ENCODE results near the gene SMCO4.

The SMCO4 gene

DNA sequence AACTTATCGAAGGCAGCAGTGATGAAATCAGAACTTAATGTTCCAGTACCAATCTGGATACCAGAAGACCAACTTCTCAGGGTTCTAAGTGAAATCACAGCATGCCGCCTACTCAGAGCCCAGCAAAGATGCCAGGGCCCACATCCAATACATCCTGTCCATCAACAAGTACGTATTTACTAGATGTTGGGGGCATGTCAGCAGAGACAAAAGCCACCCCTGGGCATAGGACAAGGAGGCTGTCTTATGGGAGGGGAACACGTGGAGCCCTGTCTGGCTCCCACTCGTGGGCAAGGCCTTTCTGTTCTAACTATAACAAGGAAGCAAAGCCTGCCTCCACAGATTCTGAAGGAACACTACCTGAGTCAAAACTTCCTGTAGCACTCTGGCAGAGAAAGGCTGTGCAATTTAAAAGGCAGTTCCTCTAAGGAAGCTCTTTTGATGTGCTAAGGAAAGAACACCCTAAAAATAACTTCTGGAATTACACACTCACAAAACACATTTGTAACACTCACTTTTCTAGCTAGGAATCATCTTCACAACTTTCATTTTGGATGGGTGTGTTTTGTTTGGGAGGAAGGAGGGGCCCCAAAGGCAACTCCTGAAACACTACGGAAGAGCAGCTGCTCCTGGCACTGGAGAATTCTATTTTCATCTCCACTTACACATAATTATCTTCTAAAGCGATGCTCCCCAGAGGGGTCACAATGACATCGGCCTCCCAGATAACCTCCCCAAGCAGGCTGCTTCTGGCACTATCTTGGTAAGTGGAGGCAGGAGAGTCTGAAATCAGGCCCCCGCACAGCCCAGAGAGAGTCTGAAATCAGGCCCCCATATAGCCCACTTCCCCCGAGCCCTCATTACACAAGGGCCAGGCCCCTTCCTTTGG is 14.2 kb downstream of the SMCO4 start:
- DNase-seq (ENCODE audit: low spot score): no peak

DNA sequence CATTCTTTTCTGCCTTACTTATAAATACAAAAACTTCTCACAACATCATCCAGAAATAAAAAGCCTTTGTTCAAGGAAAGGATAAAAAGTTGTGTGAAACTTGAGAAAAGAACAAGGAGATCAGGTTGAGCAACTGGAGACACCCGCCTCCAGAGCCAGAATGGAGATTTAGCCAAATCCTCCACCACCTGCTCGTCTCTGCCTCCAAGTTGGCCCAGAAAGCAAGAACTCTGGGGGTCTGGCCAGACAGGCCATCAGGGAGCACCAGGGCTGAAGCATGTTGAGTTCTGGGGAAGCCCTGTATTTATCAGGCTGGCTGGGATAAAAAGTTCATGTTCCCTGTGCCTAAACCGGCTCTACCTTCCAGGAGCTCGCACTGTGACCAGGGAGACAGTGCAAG is 14.9 kb downstream of the SMCO4 start:
- DNase-seq (ENCODE audit: low spot score): no peak

DNA sequence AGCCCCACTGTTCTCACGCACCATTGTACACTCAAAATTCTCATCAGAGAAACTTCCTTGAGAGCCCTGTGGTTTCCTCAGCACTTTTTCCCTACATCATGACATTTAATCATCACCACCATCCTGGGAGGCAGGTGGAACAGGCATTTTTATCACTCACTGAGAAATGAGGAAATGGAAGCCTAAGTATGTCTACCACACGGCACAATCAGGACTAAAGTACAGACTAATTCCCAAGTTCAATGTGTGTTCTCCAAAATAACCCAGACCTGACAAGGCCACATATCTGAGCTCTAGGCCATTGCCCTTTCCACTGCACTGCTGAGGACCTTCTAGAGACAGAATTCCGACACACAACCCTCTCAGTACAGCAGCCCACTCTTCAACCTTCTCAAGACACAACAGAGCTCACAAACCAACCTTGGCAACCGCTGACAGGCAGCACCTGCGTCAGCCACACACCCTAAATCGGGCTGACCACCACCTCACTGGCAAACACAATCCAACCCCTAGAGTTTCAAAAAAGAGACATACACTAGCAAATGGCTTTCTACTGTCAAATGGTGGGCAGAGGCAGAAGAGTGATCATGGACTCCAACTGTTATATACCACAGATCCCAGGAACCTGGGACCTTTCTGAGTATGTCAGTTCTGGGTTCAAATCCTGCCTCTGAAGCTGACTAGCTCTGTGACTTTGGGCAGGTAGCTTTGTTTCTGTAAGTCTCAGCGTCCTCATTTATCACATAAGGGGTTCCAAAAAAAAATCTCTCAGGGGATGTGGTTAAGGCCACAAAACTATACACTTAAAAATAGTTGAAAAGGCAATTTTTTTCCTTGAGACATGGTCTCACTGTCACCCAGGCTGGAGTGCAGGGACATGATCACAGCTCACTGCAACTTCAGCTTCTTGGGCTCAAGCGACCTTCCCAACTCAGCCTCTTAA is 16.3 kb downstream of the SMCO4 start:
- DNase-seq (ENCODE audit: low spot score): no peak

DNA sequence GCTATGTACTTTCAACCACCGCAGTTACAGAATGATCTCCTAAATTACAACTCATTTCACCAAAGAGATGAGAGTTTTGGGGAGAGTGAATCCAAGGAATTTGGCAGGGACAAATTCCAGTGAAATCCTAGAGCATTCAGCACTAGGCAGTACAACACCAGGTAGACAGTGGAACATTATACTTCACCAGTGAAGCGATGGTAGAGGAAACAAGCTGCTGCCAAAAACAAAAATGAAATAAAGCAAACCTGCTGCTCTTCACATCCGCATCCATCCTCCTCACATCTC is 16.9 kb downstream of the SMCO4 start:
- DNase-seq (ENCODE audit: low spot score): no peak

DNA sequence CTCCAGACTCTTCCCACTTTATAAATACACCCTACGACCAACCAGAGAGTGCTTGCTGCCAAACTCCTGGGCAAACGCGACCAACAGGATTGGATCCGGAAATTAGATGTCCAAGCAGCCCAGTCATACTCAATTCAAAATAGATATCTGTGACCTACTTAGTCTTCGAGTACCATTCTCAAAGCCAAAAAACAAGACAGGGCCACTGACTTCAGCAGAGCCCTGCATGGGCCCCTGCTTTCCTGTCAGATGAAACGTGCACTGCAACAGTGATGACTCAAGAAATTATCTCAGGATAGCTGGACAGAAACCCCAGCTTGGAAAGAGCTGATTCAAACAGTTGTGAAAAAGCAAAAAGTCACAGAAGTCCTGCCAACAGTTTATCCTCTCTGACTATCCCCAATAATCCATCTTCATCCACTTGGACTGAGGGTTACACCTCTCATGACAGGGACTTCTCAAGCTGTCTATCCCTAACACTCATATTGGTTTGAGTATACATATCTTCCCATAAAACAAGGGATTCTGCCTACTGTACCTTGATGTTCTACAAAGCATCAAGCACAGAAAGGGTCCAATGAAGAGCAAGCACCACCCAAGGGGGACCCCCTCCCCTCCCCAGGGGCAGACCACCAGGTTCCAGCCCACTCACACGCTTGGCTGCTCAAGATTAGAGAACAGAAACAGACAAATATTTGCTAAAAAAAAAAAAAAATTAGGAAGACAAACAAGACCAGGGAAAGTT is 17.4 kb downstream of the SMCO4 start:
- DNase-seq (ENCODE audit: low spot score): no peak

DNA sequence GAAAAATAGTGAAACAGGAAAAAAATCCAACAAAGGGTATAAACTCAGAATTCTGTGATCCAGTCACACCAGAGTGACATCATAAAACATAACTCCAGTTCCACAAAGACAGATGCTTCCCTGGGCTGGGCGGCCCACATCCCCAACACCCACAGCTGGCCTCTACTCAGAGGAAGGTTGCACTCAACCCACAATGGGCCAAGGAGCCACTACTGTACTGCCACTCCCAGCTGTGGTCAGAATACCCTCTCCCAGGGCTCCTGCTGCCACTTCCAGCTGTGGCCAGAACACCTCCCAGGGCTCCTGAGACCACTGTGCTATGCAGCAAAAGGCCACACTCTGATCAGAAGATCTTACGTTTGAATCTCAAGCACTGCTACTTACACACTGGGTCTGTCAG is 18.3 kb downstream of the SMCO4 start:
- DNase-seq (ENCODE audit: low spot score): no peak

DNA sequence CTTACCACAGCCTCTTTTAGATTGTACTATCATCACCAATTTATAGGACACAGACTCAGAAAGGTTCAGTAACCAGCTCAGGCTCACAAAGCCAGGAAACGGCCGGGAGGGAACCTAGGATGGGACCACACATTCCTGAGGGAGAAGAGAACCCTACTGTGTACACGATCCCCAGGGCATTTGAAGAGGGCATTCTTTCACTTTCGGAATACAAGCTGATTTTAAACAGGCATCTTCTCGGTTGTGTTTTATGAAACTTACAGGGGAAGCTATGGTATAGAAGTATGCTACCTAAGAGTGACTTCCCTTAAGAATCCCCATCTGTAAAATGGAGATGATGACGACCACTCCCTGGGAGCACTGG is 19.0 kb downstream of the SMCO4 start:
- no peak for DNase-seq (ENCODE audit: low spot score)

DNA sequence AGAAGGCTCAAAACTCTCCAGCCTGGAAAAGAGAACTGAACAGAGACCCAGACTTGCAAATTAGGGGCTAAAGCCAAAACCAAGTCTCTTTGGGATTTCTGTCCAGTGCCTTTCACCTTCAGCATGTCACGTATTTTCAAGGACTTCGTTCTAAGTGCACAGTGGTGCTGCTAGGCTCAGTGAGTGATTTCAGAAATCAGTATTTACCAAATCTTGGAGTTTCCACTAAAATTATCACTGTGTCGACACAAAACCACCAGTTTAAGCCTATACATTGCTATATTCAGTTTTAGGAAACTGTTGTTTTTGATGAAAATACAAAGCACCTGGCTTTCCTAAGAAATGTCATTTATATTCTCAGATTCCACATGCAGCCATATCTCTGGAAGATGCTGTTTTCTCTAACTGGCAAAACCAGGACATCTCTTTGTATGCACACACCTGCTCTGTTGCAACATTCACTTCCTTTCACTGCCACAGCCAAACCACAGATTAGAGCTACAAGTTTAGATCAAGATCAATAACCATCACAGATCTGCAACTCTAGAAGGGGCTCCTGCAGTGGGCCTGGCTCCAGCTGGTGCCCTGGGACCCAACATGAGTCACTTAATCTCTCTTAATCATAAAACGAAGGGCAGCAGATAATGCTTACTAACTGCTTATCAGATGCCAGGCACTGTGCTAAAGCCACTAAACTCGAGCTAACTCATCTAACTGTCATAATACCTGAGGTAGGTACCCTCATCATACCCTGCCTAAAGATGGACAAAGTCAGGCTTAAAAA is 22.3 kb downstream of the SMCO4 start:
- DNase-seq (ENCODE audit: low spot score): no peak

DNA sequence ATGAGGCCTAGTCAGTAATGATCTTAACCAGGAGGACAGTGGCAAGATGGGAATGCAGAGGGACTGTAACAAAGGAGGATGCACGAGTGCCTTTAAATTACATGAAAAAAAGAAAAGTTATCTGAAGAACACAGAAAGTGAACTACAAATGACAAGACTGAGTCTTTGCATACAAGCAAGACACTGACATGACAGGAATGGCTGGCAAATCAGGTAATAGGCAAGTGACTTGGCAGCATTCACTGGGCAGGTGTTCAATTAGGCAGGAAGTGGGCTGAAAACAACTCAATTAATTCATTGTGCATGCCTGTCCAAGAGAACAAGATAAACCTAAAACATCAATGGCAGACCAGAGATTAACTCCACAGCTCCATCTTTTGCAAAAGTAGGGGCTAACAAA is 24.0 kb downstream of the SMCO4 start:
- peak; percentile 77 for DNase-seq (ENCODE audit: low spot score)

DNA sequence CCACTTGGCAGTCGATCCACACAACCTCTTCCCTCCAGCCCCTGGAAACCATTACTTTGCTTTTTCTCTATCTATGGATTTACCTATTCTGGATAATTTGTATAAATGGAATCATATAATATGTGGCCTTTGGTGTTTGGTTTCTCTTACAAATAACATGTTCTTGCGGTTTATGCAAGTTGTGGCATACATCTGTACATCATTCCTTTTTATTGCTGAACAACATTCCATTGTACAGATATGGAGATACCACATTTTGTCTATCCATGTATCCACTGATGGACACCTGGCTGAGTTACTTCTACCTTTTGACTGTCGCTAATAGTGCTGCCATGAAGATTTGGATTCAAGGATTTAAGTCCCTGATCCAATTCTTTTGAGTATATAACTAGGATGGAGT is 25.1 kb downstream of the SMCO4 start:
- DNase-seq (ENCODE audit: low spot score): no peak

DNA sequence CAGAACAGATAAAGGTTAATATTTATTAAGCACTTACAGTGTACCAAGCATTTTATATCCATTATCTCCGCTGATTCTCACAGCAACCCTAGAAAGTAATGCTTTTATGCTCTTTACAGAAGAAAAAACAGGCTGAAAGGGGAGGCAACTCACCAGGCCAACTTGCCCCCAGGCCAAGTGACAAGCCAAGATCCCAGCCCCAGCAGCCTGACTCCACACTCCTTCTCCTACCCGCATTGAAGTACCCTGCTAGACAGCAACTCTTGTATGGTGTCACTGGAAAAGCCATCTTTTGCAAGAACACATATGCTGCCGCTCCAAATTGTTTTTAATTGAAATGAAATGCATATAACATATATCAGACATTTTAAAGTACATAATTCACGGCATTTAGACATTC is 25.6 kb downstream of the SMCO4 start:
- DNase-seq (ENCODE audit: low spot score): no peak

DNA sequence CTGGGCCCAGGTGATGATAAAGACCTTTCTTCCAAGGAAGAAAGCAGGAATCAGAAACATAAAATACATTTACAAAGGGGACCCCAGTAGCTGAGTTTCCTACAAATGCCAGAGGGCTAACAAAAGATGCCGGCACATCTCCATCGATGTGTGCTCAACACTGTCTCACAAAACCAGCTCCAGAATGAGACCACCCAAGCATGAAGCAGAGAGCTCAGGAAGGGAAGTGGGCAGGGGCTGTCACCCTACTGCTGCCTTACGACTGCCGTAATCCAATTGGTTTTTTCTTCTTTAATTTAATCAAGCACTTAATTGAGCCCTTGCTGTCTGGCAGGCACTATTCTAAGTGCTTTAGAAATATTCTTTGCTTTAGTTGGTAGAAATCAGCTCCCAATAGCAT is 26.1 kb downstream of the SMCO4 start:
- DNase-seq (ENCODE audit: low spot score): no peak

DNA sequence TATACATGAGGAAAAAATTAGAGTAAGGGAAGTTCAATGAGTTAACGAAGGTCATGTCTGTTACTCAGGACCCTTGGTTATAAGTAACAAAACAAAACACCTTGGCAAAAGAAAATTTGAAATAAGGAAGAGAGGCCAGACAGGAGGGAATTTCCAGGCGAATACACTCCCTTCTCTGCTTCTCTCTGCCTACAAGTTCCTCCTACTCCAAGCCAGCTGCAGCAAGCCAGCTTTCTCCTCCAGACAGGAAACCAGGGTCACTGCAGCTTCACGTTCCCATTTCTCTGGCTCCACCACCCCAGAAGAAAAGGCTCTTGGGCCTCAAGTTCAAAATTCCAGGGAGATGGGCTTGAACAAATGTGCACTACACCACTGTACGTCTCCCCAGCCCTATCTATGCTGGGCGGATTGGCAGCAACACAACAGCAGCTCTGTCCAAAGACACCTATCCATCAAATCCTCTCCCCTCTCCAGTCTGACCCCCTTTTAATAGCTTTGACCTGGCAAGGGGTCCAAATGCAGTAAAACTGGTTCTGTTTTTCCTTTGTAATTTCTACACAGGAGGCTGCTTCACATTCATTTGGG is 27.7 kb downstream of the SMCO4 start:
- no peak for DNase-seq (ENCODE audit: low spot score)

DNA sequence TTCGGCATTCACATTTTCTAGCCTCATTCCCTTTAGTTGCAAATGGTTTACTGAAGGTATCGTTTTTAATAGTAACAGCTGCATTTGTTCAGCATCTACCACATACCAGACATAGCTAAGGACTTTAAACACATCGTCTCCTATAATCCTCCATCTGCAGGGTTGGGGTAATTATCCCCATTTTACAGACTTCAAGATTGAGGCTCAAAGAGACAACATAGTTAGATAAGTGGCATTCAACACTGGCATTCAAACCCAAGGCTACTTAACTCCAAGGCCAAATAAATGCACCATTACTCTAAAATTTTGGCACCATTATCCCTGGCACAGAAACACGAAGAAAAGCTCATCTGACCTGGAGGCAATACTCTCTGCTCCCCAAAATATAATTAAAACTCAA is 28.5 kb downstream of the SMCO4 start:
- no peak for DNase-seq (ENCODE audit: low spot score)

DNA sequence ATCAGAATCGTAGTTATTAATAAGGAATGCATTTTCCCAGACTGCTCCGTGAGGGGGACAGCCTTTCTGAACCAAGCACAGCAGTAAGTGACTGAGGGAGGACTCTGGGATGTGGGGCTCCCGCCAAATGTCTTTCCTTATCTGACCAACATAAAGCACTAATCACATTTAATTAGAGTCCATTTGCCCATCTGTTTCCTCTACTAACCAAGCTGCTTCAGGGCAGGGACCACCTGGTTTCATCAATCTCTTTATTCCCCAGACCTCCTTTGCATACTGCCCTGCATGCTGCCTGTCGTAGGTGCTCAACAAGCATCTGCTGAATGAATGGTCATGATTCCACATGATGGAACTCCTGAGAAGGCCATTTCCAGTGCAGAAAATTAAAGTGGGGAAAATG is 29.4 kb downstream of the SMCO4 start:
- no peak for DNase-seq (ENCODE audit: low spot score)

DNA sequence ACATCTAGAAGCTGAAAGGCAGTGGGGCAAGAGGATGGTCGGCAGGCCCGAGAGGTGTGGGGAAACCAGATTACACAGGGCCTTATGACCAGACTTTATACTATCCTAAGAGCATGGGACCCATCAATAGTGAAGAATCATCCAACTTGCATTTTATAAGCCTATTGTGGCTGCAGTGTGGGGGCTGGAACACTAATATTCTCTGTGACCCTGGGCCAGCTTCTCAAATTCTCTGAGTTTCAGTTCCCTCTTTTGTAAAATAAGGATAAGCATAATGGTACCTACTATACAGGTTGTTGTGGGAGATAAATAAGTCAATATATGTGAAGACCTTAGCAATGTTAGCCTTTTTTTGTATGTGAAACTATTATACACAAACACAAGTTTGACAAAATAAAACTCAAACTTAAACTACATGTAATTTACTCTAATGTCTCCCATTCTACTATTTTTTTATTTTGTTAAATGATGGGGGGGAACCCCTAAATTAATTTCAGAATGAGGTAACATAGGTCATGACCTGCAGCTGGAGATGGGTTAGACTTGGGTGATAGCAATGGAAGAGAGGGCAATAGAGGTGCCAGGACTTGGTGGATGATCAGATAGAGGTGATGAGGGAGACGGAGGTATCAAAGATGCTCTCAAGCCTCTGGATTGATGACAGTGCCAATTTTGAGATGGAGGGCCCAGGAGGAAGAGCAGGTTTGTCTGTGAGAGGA is 30.1 kb downstream of the SMCO4 start:
- DNase-seq (ENCODE audit: low spot score): no peak

DNA sequence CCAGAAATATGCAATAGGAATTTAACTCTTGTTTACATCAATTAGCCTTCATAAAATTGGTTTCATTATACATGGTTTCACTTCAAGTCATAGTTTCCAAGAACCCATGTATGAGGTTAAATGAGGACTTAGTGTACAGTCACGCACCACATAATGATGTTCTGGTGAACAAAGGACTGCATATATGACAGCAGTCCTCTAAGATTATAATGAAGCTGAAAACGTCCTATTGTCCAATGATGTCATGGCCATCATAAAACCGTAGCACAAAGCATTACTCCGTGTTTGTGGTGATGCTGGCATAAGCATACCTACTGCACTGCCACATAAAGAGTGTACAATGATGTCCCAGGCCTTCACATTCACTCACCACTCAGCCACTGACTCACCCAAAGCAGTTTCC is 31.1 kb downstream of the SMCO4 start:
- no peak for DNase-seq (ENCODE audit: low spot score)

DNA sequence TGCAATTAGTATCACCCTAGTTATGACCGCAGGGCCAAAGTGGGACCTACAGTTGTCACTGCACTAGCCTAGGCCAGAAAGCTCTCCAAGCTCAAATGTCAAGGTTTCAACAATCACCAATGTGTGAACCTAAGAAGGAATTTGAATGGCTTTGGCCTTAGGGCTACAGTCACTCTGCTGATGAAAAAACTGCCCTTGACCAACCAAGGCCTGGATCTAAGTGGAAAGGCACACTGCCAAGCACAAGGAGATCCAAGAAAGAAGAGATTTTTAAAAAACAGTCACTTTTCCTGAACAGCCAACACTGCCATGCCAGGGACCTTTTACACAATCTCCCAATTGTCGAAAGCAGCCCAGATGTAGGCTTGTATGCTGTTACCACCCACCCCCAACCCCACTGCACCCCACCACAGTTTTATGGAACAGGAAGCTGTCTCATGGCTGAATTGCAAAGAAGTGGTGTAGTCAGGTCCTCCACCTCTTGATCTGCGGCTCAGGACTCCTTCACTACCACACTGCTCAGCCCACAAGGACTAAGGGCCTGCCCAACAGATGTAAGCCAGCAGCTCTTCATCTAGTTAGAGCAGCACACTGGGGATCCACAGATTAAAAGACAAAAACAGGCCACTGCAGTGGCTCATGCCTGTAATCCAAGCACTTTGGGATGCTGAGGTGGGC is 32.9 kb downstream of the SMCO4 start:
- DNase-seq (ENCODE audit: low spot score): no peak

DNA sequence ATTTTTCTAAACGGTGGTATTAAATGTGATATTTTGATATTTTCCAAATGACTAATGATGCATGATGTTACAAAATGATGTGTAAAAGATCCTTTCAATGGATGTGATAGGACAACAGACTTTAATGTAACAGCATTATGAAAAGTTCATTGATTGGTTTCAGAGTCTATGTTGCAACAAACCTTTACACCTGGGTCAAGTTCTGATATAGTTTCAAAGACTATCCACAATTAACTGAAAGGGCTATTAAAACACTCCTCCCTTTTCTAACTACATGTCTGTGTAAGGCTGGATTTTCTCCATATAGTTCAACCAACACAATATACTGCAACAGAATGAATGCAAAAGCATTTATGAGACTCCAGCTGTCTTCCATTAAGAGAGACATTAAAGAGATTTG is 35.7 kb downstream of the SMCO4 start:
- DNase-seq (ENCODE audit: low spot score): no peak

DNA sequence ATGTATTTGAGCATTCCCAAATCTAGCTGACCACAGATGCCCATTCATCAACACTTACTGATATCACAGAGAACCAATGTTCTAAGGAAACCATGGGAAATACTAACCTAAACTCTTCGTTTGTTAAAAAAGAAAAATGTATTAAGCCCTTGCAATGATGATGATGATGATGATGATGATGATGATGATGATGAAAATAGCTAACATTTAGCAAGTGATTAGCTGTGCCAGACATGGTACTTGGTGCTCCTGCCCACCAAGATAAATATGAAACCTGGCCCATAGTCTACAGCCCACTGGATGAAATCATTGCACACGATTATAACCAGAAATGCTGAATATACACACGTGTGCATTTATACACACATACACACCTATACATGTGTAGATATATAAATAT is 37.5 kb downstream of the SMCO4 start:
- DNase-seq (ENCODE audit: low spot score): no peak

All from cerebellar cortex (tissue), 1 donor.